ENCODE results near the gene PTPRT. TPM values are rescaled to one million over a fixed set of nuclear protein-coding genes. Genes with fewer than 3 reads are reported as not detected.

The PTPRT gene
- polyA plus RNA-seq, 1 of the 3 experiments (the other 2 are of a cell fraction), result not detected

- Histone ChIP-seq H3K27me3 (ENCODE audit: insufficient read depth) (no peaks in the 10 kb centered on the region), H4K20me1 (ENCODE audit: insufficient read depth) (no peaks in the 10 kb centered on the region), H3K4me3 (ENCODE audit: low read depth in 2 of 2, low read length in 1 of 2) (no peak overlapping the region), H2AFZ (ENCODE audit: low read depth) (no peak overlapping the region), H3K36me3 (replicated peaks in 1 of 2; ENCODE audit: control insufficient read depth in 1 of 2, insufficient read depth in 2 of 2, low read length in 1 of 2) (no peaks in the 10 kb centered on the region), H3K4me1 (ENCODE audit: control insufficient read depth in 1 of 2, insufficient read depth in 2 of 2, low read depth in 1 of 2, low read length in 1 of 2) (no peaks in the 10 kb centered on the region), H3K27ac (ENCODE audit: low read depth in 2 of 2, low read length in 1 of 2) (no peak overlapping the region), H3K4me2 (no peak overlapping the region), H3F3A (replicated peaks; ENCODE audit: insufficient read depth) (no peaks in the 10 kb centered on the region), H3K79me2 (ENCODE audit: insufficient read depth) (no peaks in the 10 kb centered on the region), H3K9me3 (no peaks in the 10 kb centered on the region), H3K9ac (no peak overlapping the region), H3K9me2 (no peaks in the 10 kb centered on the region)
- POLR2A ChIA-PET, result no interaction called here
- TF ChIP-seq FOSL2 (IDR thresholded peaks at IDR 0.05; ENCODE audit: borderline replicate concordance, low read depth), result no peak
- TF ChIP-seq MAX (IDR thresholded peaks at IDR 0.05; ENCODE audit: low read depth), result no peak
- no peak for TF ChIP-seq NFIC (IDR thresholded peaks at IDR 0.05; ENCODE audit: borderline replicate concordance)
- no peak for TF ChIP-seq REST (IDR thresholded peaks at IDR 0.05; ENCODE audit: low read depth, low read length)
- TF ChIP-seq NRF1 (IDR thresholded peaks at IDR 0.05; ENCODE audit: low read depth, low read length), result no peak
- TF ChIP-seq GATA2 (CRISPR knock-in tag; IDR thresholded peaks at IDR 0.05), result no peak
- TF ChIP-seq MEF2A (IDR thresholded peaks at IDR 0.05; ENCODE audit: borderline replicate concordance, low read depth), result no peak
- no peak for DNase-seq
- CTCF ChIA-PET, result no interaction called here
- WGBS (ENCODE audit: low lambda C conversion rate), result 27% methylated on average over 7 of the region's 7 CpGs
Measured at GRCh38 chr20:42594011-42594410, 595.7 kb downstream of the PTPRT start.

- ChIA-PET POLR2A (no interaction called here), CTCF (interaction anchor here (0.6 to 1.0 kb wide), 2 partner anchors 109 to 853 kb away, joined by 3 read pairs; no protein-coding TSS in a partner anchor)
- no peaks in the 10 kb centered on the region for H3F3A ChIP-seq (replicated peaks; ENCODE audit: insufficient read depth)
- no peaks in the 10 kb centered on the region for H3K4me1 ChIP-seq (ENCODE audit: control insufficient read depth in 1 of 2, insufficient read depth in 2 of 2, low read depth in 1 of 2, low read length in 1 of 2)
- H4K20me1 ChIP-seq (ENCODE audit: insufficient read depth), result no peaks in the 10 kb centered on the region
- no peaks in the 10 kb centered on the region for H3K36me3 ChIP-seq (replicated peaks in 1 of 2; ENCODE audit: control insufficient read depth in 1 of 2, insufficient read depth in 2 of 2, low read length in 1 of 2)
- no peaks in the 10 kb centered on the region for H3K27me3 ChIP-seq (ENCODE audit: insufficient read depth)
- 7% methylated on average over 2 of the region's 2 CpGs for WGBS (ENCODE audit: low lambda C conversion rate)
- no peak overlapping the region for H3K4me3 ChIP-seq (ENCODE audit: low read depth in 2 of 2, low read length in 1 of 2)
- H3K4me2 ChIP-seq, result no peak overlapping the region
- H3K9me2 ChIP-seq, result no peaks in the 10 kb centered on the region
- no peak for DNase-seq
- TF ChIP-seq EZH2phosphoT487 (IDR thresholded peaks at IDR 0.05; ENCODE audit: borderline replicate concordance, low read depth) (no peak), FOXJ3 (CRISPR knock-in tag; IDR thresholded peaks at IDR 0.05) (no peak), USF2 (IDR thresholded peaks at IDR 0.05; ENCODE audit: borderline replicate concordance, low read depth, low read length) (no peak), RFX5 (IDR thresholded peaks at IDR 0.05; ENCODE audit: low read length) (no peak), SIN3A (IDR thresholded peaks at IDR 0.05; ENCODE audit: borderline replicate concordance, low read depth, low read length) (no peak), SMC3 (IDR thresholded peaks at IDR 0.05; ENCODE audit: low read depth, low read length) (no peak), RXRA (IDR thresholded peaks at IDR 0.05; ENCODE audit: borderline replicate concordance, low read depth) (no peak), GABPA (IDR thresholded peaks at IDR 0.05; ENCODE audit: low read depth) (no peak), YY1 (IDR thresholded peaks at IDR 0.05; ENCODE audit: low read depth) (no peak), GATA2 (CRISPR knock-in tag; IDR thresholded peaks at IDR 0.05) (no peak), TAF1 (IDR thresholded peaks at IDR 0.05; ENCODE audit: borderline replicate concordance, low read depth, low read length) (no peak), MAX (IDR thresholded peaks at IDR 0.05; ENCODE audit: low read depth) (no peak), FOSL2 (IDR thresholded peaks at IDR 0.05; ENCODE audit: borderline replicate concordance, low read depth) (no peak), TCF12 (IDR thresholded peaks at IDR 0.05) (no peak), RAD21 (IDR thresholded peaks at IDR 0.05; ENCODE audit: low read length) (no peak), RCOR1 (IDR thresholded peaks at IDR 0.05; ENCODE audit: low read length) (no peak), EP300 (IDR thresholded peaks at IDR 0.05; ENCODE audit: borderline replicate concordance in 1 of 2, low read depth in 1 of 2, low read length in 1 of 2) (no peak)
- no peak overlapping the region for H3K9ac ChIP-seq
- H3K9me3 ChIP-seq, result no peaks in the 10 kb centered on the region
- no peak overlapping the region for H3K27ac ChIP-seq (ENCODE audit: low read depth in 2 of 2, low read length in 1 of 2)
- H2AFZ ChIP-seq (ENCODE audit: low read depth), result no peak overlapping the region
- no peaks in the 10 kb centered on the region for H3K79me2 ChIP-seq (ENCODE audit: insufficient read depth)
Measured at GRCh38 chr20:42589976-42590639, 599.6 kb downstream of the PTPRT start.

Data from SK-N-SH (cell line).